GM12878 (cell line): ENCODE data around the gene ZNF429. TPM values are rescaled to one million over a fixed set of nuclear protein-coding genes. Genes with fewer than 3 reads are reported as not detected.

Experiments used
- BCLAF1 ChIP-seq: fragments of 450-650 bp; IDR thresholded peaks from 2 replicates; pipeline ENCODE4 v1.6.1; 2017; ENCODE audit warnings: antibody characterized with exemption, mild to moderate bottlenecking, moderate library complexity
- NKRF ChIP-seq: fragments of 450-650 bp; conservative IDR thresholded peaks from 2 replicates; pipeline ENCODE4 v1.6.1; 2017; ENCODE audit warnings: mild to moderate bottlenecking, moderate library complexity
- RELB ChIP-seq: fragments of 450-650 bp; IDR thresholded peaks from 2 replicates; pipeline ENCODE4 v1.6.1; 2017; ENCODE audit warnings: low read depth, mild to moderate bottlenecking, moderate library complexity
- REST ChIP-seq: IDR thresholded peaks from 2 replicates; pipeline ENCODE4 v1.6.1; 2012; ENCODE audit warnings: mild to moderate bottlenecking, low read depth, low read length
- SREBF2 ChIP-seq: IDR thresholded peaks from 2 replicates; pipeline ENCODE4 v1.6.1; 2012; ENCODE audit warnings: mild to moderate bottlenecking, low read length
- ZNF217 ChIP-seq: fragments of 450-650 bp; IDR thresholded peaks from 2 replicates; pipeline ENCODE4 v1.6.1; 2017; ENCODE audit warnings: antibody characterized with exemption, mild to moderate bottlenecking
- ZNF274 ChIP-seq: IDR thresholded peaks from one replicate; pipeline ENCODE4 v1.8.0; 2011; ENCODE audit not compliant: insufficient read length, insufficient read depth
- ZNF622 ChIP-seq: fragments of 450-650 bp; IDR thresholded peaks from 2 replicates; pipeline ENCODE4 v1.6.1; 2017; ENCODE audit warnings: mild to moderate bottlenecking, inconsistent platforms
- polyA plus RNA-seq, 11 experiments: library from polyadenylated mRNA; depleted of rRNA in 4 of 11; unstranded in 6 of 11; stranded (reverse) in 5 of 11; fragments of >200 nt; fragmentation: Nextera tagmentation in 4 of 11; fragmentation: Illumina TruSeq in 1 of 11; extraction: Ambion mirVana in 4 of 11; extraction: Trizol in 1 of 11; gene quantifications; 1 replicate in 1 of 11; 2 replicates in 10 of 11; pipeline versions ENCODE4 v1.2.1 to v1.2.3, GENCODE V29; 2011 to 2016; ENCODE audit warnings: inconsistent platforms in 2 of 11, missing spikeins in 2 of 11, low read depth in 1 of 11
- total RNA-seq, 4 experiments: library from RNA; depleted of rRNA in 3 of 4; stranded (reverse); fragments of >200 nt in 3 of 4; fragmentation: Illumina TruSeq in 1 of 4; extraction: Trizol in 1 of 4; gene quantifications; 2 replicates each; pipeline versions ENCODE4 v1.2.1 to v1.2.3, GENCODE V29; 2013 to 2021

The ZNF429 gene
- total and polyA plus RNA-seq, 10 of the 15 experiments (the other 5 are each of a cell fraction or from before 2014, with no cell fraction given): 1.4 to 4.3 (median 2.8) TPM

- TF ChIP-seq BCLAF1: no peak
- TF ChIP-seq REST: no peak
- no peak for TF ChIP-seq ZNF274
- TF ChIP-seq SREBF2: no peak
- TF ChIP-seq ZNF217: no peak
- no peak for TF ChIP-seq ZNF622
- TF ChIP-seq NKRF: no peak
- no peak for TF ChIP-seq RELB
Observed at GRCh38 chr19:21492947-21493906, 12.2 kb upstream of the ZNF429 start (continued).
